DMS153 treated with DMSO at 0.1 percent for 48 hours (cell line): ENCODE results near the gene CAPN10.
"Not testable (repeated sequence)": the region's sequence is repeated elsewhere in the genome, so short reads cannot be mapped to it uniquely, and the experiment has no call there.

Source experiments
- DNase-seq: peaks from one replicate; lab custom pipeline; 2025; ENCODE audit not compliant: unreplicated experiment; lab: John Stamatoyannopoulos, UW

The CAPN10 gene

GRCh38 chr2:240602266-240603050 lies 15.9 kb downstream of the CAPN10 start:
- DNase-seq, result no peak

GRCh38 chr2:240603081-240603835 lies 16.7 kb downstream of the CAPN10 start:
- no peak for DNase-seq

- no peak for DNase-seq
Observed at GRCh38 chr2:240603846-240604245, 17.3 kb downstream of the CAPN10 start.

GRCh38 chr2:240604291-240604938 lies 17.9 kb downstream of the CAPN10 start:
- DNase-seq, result no peak

- no peak for DNase-seq
Observed at GRCh38 chr2:240604939-240605716, 18.6 kb downstream of the CAPN10 start.

- DNase-seq, result no peak
Observed at GRCh38 chr2:240605867-240606743, 19.6 kb downstream of the CAPN10 start.

GRCh38 chr2:240611601-240612210 lies 25.2 kb downstream of the CAPN10 start:
- DNase-seq, result no peak

- DNase-seq, result no peak
Observed at GRCh38 chr2:240613781-240614180, 27.2 kb downstream of the CAPN10 start.

GRCh38 chr2:240614391-240614790 lies 27.9 kb downstream of the CAPN10 start:
- DNase-seq, result no peak

GRCh38 chr2:240615396-240615795 lies 28.9 kb downstream of the CAPN10 start:
- no peak for DNase-seq

- no peak for DNase-seq
Observed at GRCh38 chr2:240615820-240616547, 29.4 kb downstream of the CAPN10 start.

- DNase-seq, result not testable (repeated sequence)
Observed at GRCh38 chr2:240616860-240617666, 30.5 kb downstream of the CAPN10 start.

GRCh38 chr2:240618776-240619175 lies 32.2 kb downstream of the CAPN10 start:
- no peak for DNase-seq

GRCh38 chr2:240619506-240620148 lies 33.1 kb downstream of the CAPN10 start:
- no peak for DNase-seq

- no peak for DNase-seq
Observed at GRCh38 chr2:240620149-240620731, 33.7 kb downstream of the CAPN10 start.

- DNase-seq, result no peak
Observed at GRCh38 chr2:240620859-240621258, 34.3 kb downstream of the CAPN10 start.

- DNase-seq, result no peak
Observed at GRCh38 chr2:240622060-240622411, 35.5 kb downstream of the CAPN10 start.
